ENCODE measurements around the gene SND1.

GRCh38 chr7:127901895-127902703 is 250.1 kb downstream of the SND1 start:
- TF ChIP-seq RAD21 (IDR thresholded peaks at IDR 0.05; ENCODE audit: low read depth) (no peak), TEAD4 (IDR thresholded peaks at IDR 0.05) (no peak), FOXM1 (IDR thresholded peaks at IDR 0.05; ENCODE audit: borderline replicate concordance, low read depth) (no peak), EGR1 (IDR thresholded peaks at IDR 0.05) (no peak), TAF1 (IDR thresholded peaks at IDR 0.05; ENCODE audit: low read depth) (no peak), NFIC (IDR thresholded peaks at IDR 0.05) (no peak), EP300 (IDR thresholded peaks at IDR 0.05; ENCODE audit: borderline replicate concordance) (no peak), YY1 (IDR thresholded peaks at IDR 0.05; ENCODE audit: low read depth) (no peak)
- TF ChIP-seq, protein P1, sequence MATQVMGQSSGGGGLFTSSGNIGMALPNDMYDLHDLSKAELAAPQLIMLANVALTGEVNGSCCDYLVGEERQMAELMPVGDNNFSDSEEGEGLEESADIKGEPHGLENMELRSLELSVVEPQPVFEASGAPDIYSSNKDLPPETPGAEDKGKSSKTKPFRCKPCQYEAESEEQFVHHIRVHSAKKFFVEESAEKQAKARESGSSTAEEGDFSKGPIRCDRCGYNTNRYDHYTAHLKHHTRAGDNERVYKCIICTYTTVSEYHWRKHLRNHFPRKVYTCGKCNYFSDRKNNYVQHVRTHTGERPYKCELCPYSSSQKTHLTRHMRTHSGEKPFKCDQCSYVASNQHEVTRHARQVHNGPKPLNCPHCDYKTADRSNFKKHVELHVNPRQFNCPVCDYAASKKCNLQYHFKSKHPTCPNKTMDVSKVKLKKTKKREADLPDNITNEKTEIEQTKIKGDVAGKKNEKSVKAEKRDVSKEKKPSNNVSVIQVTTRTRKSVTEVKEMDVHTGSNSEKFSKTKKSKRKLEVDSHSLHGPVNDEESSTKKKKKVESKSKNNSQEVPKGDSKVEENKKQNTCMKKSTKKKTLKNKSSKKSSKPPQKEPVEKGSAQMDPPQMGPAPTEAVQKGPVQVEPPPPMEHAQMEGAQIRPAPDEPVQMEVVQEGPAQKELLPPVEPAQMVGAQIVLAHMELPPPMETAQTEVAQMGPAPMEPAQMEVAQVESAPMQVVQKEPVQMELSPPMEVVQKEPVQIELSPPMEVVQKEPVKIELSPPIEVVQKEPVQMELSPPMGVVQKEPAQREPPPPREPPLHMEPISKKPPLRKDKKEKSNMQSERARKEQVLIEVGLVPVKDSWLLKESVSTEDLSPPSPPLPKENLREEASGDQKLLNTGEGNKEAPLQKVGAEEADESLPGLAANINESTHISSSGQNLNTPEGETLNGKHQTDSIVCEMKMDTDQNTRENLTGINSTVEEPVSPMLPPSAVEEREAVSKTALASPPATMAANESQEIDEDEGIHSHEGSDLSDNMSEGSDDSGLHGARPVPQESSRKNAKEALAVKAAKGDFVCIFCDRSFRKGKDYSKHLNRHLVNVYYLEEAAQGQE (IDR thresholded peaks at IDR 0.05; ENCODE audit: low read depth), result no peak
- TF ChIP-seq, protein P2, sequence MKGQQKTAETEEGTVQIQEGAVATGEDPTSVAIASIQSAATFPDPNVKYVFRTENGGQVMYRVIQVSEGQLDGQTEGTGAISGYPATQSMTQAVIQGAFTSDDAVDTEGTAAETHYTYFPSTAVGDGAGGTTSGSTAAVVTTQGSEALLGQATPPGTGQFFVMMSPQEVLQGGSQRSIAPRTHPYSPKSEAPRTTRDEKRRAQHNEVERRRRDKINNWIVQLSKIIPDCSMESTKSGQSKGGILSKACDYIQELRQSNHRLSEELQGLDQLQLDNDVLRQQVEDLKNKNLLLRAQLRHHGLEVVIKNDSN (IDR thresholded peaks at IDR 0.05), result no peak

Data from Ishikawa (cell line).